ENCODE results near the gene PSMD5.

Gene PSMD5

GRCh38 chr9:120773256-120773655 lies 69.5 kb downstream of the PSMD5 start:
- peaks cover 98% of the 10 kb centered on the region for H3K36me3 ChIP-seq
- no peak overlapping the region for H3K27ac ChIP-seq
- TF ChIP-seq Cebpa-rat (IDR thresholded peaks at IDR 0.05), result no peak

GRCh38 chr9:120770931-120771330 lies 71.8 kb downstream of the PSMD5 start:
- no peak overlapping the region for H3K27ac ChIP-seq
- no peaks in the 10 kb centered on the region for H3K4me1 ChIP-seq
- no peak overlapping the region for H3K4me2 ChIP-seq
- H4K20me1 ChIP-seq, result no peaks in the 10 kb centered on the region
- no peaks in the 10 kb centered on the region for H3K9me3 ChIP-seq
- H3K9ac ChIP-seq, result no peak overlapping the region
- no peaks in the 10 kb centered on the region for H3K27me3 ChIP-seq
- H3K4me3 ChIP-seq, result no peak overlapping the region
- peaks cover 99% of the 10 kb centered on the region for H3K36me3 ChIP-seq
- no peak for TF ChIP-seq Cebpa-rat (IDR thresholded peaks at IDR 0.05)

More at GRCh38 chr9:120773256-120773655, 69.5 kb downstream of the PSMD5 start:
- H3K27me3 ChIP-seq, result no peaks in the 10 kb centered on the region
- H3K9me3 ChIP-seq, result no peaks in the 10 kb centered on the region
- peaks cover under 1% of the 10 kb centered on the region; the same call in 1 of the 2 replicates for H4K20me1 ChIP-seq
- no peaks in the 10 kb centered on the region for H3K4me1 ChIP-seq
- no peak overlapping the region for H3K4me2 ChIP-seq
- no peak overlapping the region for H3K4me3 ChIP-seq
- no peak overlapping the region for H3K9ac ChIP-seq

- Histone ChIP-seq H3K9me3 (no peaks in the 10 kb centered on the region), H3K4me2 (no peak overlapping the region), H3K4me3 (no peak overlapping the region), H3K4me1 (no peaks in the 10 kb centered on the region), H3K27me3 (no peaks in the 10 kb centered on the region), H3K9ac (no peak overlapping the region), H3K36me3 (peaks cover 100% of the 10 kb centered on the region), H4K20me1 (0 out of 2 replicates have a peak, but pooled peaks cover 4% of the 10 kb centered on the region), H3K27ac (no peak overlapping the region)
- TF ChIP-seq Cebpa-rat (IDR thresholded peaks at IDR 0.05), result no peak
Observed at GRCh38 chr9:120768886-120769285, 73.8 kb downstream of the PSMD5 start.

- no peak overlapping the region for H3K4me2 ChIP-seq
- no peaks in the 10 kb centered on the region for H3K4me1 ChIP-seq
- no peak overlapping the region for H3K27ac ChIP-seq
- no peak for TF ChIP-seq Cebpa-rat (IDR thresholded peaks at IDR 0.05)
- peaks cover 100% of the 10 kb centered on the region for H3K36me3 ChIP-seq
- no peak overlapping the region for H3K9ac ChIP-seq
- H3K4me3 ChIP-seq, result no peak overlapping the region
- H3K9me3 ChIP-seq, result no peaks in the 10 kb centered on the region
- no peaks in the 10 kb centered on the region for H3K27me3 ChIP-seq
- H4K20me1 ChIP-seq, result 0 out of 2 replicates have a peak, but pooled peaks cover 4% of the 10 kb centered on the region
Observed at GRCh38 chr9:120768247-120768646, 74.5 kb downstream of the PSMD5 start.

- peaks cover 100% of the 10 kb centered on the region for H3K36me3 ChIP-seq
- no peak overlapping the region for H3K4me2 ChIP-seq
- no peaks in the 10 kb centered on the region for H3K27me3 ChIP-seq
- no peak for TF ChIP-seq Cebpa-rat (IDR thresholded peaks at IDR 0.05)
- no peaks in the 10 kb centered on the region for H3K9me3 ChIP-seq
- H3K4me1 ChIP-seq, result no peaks in the 10 kb centered on the region
- H4K20me1 ChIP-seq, result 0 out of 2 replicates have a peak, but pooled peaks cover 4% of the 10 kb centered on the region
- no peak overlapping the region for H3K27ac ChIP-seq
- no peak overlapping the region for H3K9ac ChIP-seq
- H3K4me3 ChIP-seq, result no peak overlapping the region
Observed at GRCh38 chr9:120767451-120767850, 75.3 kb downstream of the PSMD5 start.
